ENCODE data around the gene KIRREL3.

KIRREL3 gene

GRCh38 chr11:126511475-126512115 is 489.0 kb downstream of the KIRREL3 start:
- no peak overlapping the region for H3K4me3 ChIP-seq (ENCODE audit: low read depth in 1 of 2, low read length in 1 of 2)
- no peaks in the 10 kb centered on the region for H3K9me3 ChIP-seq
- peaks cover 12% of the 10 kb centered on the region for H3K27me3 ChIP-seq
- no peaks in the 10 kb centered on the region for H3K4me1 ChIP-seq (ENCODE audit: control insufficient read depth in 1 of 2, insufficient read depth in 1 of 2, low read depth in 1 of 2, low read length in 1 of 2)
- H3K36me3 ChIP-seq, result no peaks in the 10 kb centered on the region
- no peak for TF ChIP-seq CTCF (IDR thresholded peaks at IDR 0.05)
- no peak overlapping the region for H3K27ac ChIP-seq

GRCh38 chr11:126510621-126511370 is 489.8 kb downstream of the KIRREL3 start:
- no peaks in the 10 kb centered on the region for H3K4me1 ChIP-seq (ENCODE audit: control insufficient read depth in 1 of 2, insufficient read depth in 1 of 2, low read depth in 1 of 2, low read length in 1 of 2)
- H3K27me3 ChIP-seq, result peaks cover 5% of the 10 kb centered on the region
- no peaks in the 10 kb centered on the region for H3K9me3 ChIP-seq
- H3K36me3 ChIP-seq, result no peaks in the 10 kb centered on the region
- H3K27ac ChIP-seq, result no peak overlapping the region
- H3K4me3 ChIP-seq (ENCODE audit: low read depth in 1 of 2, low read length in 1 of 2), result no peak overlapping the region
- no peak for TF ChIP-seq CTCF (IDR thresholded peaks at IDR 0.05)

GRCh38 chr11:126507646-126508045 is 492.9 kb downstream of the KIRREL3 start:
- no peaks in the 10 kb centered on the region for H3K9me3 ChIP-seq
- H3K36me3 ChIP-seq, result no peaks in the 10 kb centered on the region
- no peak for TF ChIP-seq CTCF (IDR thresholded peaks at IDR 0.05)
- no peak overlapping the region for H3K4me3 ChIP-seq (ENCODE audit: low read depth in 1 of 2, low read length in 1 of 2)
- no peaks in the 10 kb centered on the region for H3K4me1 ChIP-seq (ENCODE audit: control insufficient read depth in 1 of 2, insufficient read depth in 1 of 2, low read depth in 1 of 2, low read length in 1 of 2)
- H3K27ac ChIP-seq, result no peak overlapping the region
- H3K27me3 ChIP-seq, result peaks cover 12% of the 10 kb centered on the region

- H3K36me3 ChIP-seq, result no peaks in the 10 kb centered on the region
- no peaks in the 10 kb centered on the region for H3K9me3 ChIP-seq
- H3K27me3 ChIP-seq, result peaks cover 19% of the 10 kb centered on the region
- no peaks in the 10 kb centered on the region for H3K4me1 ChIP-seq (ENCODE audit: control insufficient read depth in 1 of 2, insufficient read depth in 1 of 2, low read depth in 1 of 2, low read length in 1 of 2)
- no peak for TF ChIP-seq CTCF (IDR thresholded peaks at IDR 0.05)
- no peak overlapping the region for H3K4me3 ChIP-seq (ENCODE audit: low read depth in 1 of 2, low read length in 1 of 2)
- H3K27ac ChIP-seq, result no peak overlapping the region
Observed at GRCh38 chr11:126506789-126507188, 493.8 kb downstream of the KIRREL3 start.

- no peak overlapping the region for H3K4me3 ChIP-seq (ENCODE audit: low read depth in 1 of 2, low read length in 1 of 2)
- no peaks in the 10 kb centered on the region for H3K36me3 ChIP-seq
- no peak overlapping the region for H3K27ac ChIP-seq
- no peak for TF ChIP-seq CTCF (IDR thresholded peaks at IDR 0.05)
- no peaks in the 10 kb centered on the region for H3K9me3 ChIP-seq
- H3K27me3 ChIP-seq, result peaks cover 47% of the 10 kb centered on the region
- no peaks in the 10 kb centered on the region for H3K4me1 ChIP-seq (ENCODE audit: control insufficient read depth in 1 of 2, insufficient read depth in 1 of 2, low read depth in 1 of 2, low read length in 1 of 2)
Observed at GRCh38 chr11:126502982-126503381, 497.6 kb downstream of the KIRREL3 start.

Data from neutrophil (primary cell).